ENCODE results near the gene BRIP1.
"Not testable (repeated sequence)": the region's sequence is repeated elsewhere in the genome, so short reads cannot be mapped to it uniquely, and the experiment has no call there.

The BRIP1 gene

GRCh38 chr17:61833536-61834193, 29.7 kb downstream of the BRIP1 start:
- no peak overlapping the region for H3K4me3 ChIP-seq (ENCODE audit: insufficient read depth, low read depth, low read length)
- H3K36me3 ChIP-seq (ENCODE audit: control insufficient read depth, insufficient read depth, low read length): no peaks in the 10 kb centered on the region
- no peaks in the 10 kb centered on the region for H3K27me3 ChIP-seq (ENCODE audit: control insufficient read depth, insufficient read depth, low read length, poor library complexity, severe bottlenecking)
- 89 to 93% methylated on average over 5 to 6 of the region's 7 CpGs for WGBS, 2 experiments
- H3K4me1 ChIP-seq (ENCODE audit: control insufficient read depth, insufficient read depth, low read length): no peaks in the 10 kb centered on the region
- no peaks in the 10 kb centered on the region for H3K9me3 ChIP-seq (ENCODE audit: control insufficient read depth, low read length)
- H3K27ac ChIP-seq (ENCODE audit: insufficient read depth, low read depth, low read length, poor library complexity, severe bottlenecking): no peak overlapping the region

- no peaks in the 10 kb centered on the region for H3K4me1 ChIP-seq (ENCODE audit: control insufficient read depth, insufficient read depth, low read length)
- H3K9me3 ChIP-seq (ENCODE audit: control insufficient read depth, low read length): no peaks in the 10 kb centered on the region
- H3K27me3 ChIP-seq (ENCODE audit: control insufficient read depth, insufficient read depth, low read length, poor library complexity, severe bottlenecking): no peaks in the 10 kb centered on the region
- no peak overlapping the region for H3K27ac ChIP-seq (ENCODE audit: insufficient read depth, low read depth, low read length, poor library complexity, severe bottlenecking)
- no peak overlapping the region for H3K4me3 ChIP-seq (ENCODE audit: insufficient read depth, low read depth, low read length)
- H3K36me3 ChIP-seq (ENCODE audit: control insufficient read depth, insufficient read depth, low read length): peaks cover 2% of the 10 kb centered on the region
- 94 to 100% methylated on average over 2 to 3 of the region's 3 CpGs for WGBS, 2 experiments
These were observed 30.9 kb downstream of the BRIP1 start for GRCh38 chr17:61832463-61832862.

- 91 to 94% methylated on average over 1 of the region's 1 CpG for WGBS, 2 experiments
- H3K9me3 ChIP-seq (ENCODE audit: control insufficient read depth, low read length): no peaks in the 10 kb centered on the region
- H3K4me1 ChIP-seq (ENCODE audit: control insufficient read depth, insufficient read depth, low read length): no peaks in the 10 kb centered on the region
- H3K36me3 ChIP-seq (ENCODE audit: control insufficient read depth, insufficient read depth, low read length): peaks cover 2% of the 10 kb centered on the region
- H3K27me3 ChIP-seq (ENCODE audit: control insufficient read depth, insufficient read depth, low read length, poor library complexity, severe bottlenecking): no peaks in the 10 kb centered on the region
- H3K4me3 ChIP-seq (ENCODE audit: insufficient read depth, low read depth, low read length): no peak overlapping the region
- no peak overlapping the region for H3K27ac ChIP-seq (ENCODE audit: insufficient read depth, low read depth, low read length, poor library complexity, severe bottlenecking)
These were observed 32.2 kb downstream of the BRIP1 start for GRCh38 chr17:61831099-61831498.

- WGBS, 2 experiments: 96 to 100% methylated on average over 1 of the region's 1 CpG
- H3K4me3 ChIP-seq (ENCODE audit: insufficient read depth, low read depth, low read length): no peak overlapping the region
- no peaks in the 10 kb centered on the region for H3K27me3 ChIP-seq (ENCODE audit: control insufficient read depth, insufficient read depth, low read length, poor library complexity, severe bottlenecking)
- H3K4me1 ChIP-seq (ENCODE audit: control insufficient read depth, insufficient read depth, low read length): no peaks in the 10 kb centered on the region
- no peak overlapping the region for H3K27ac ChIP-seq (ENCODE audit: insufficient read depth, low read depth, low read length, poor library complexity, severe bottlenecking)
- no peaks in the 10 kb centered on the region for H3K9me3 ChIP-seq (ENCODE audit: control insufficient read depth, low read length)
- peaks cover 2% of the 10 kb centered on the region for H3K36me3 ChIP-seq (ENCODE audit: control insufficient read depth, insufficient read depth, low read length)
These were observed 34.6 kb downstream of the BRIP1 start for GRCh38 chr17:61828694-61829093.

- no peaks in the 10 kb centered on the region for H3K9me3 ChIP-seq (ENCODE audit: control insufficient read depth, low read length)
- no peaks in the 10 kb centered on the region for H3K27me3 ChIP-seq (ENCODE audit: control insufficient read depth, insufficient read depth, low read length, poor library complexity, severe bottlenecking)
- H3K4me1 ChIP-seq (ENCODE audit: control insufficient read depth, insufficient read depth, low read length): no peaks in the 10 kb centered on the region
- 91 to 96% methylated on average over 8 of the region's 8 CpGs for WGBS, 2 experiments
- no peak overlapping the region for H3K27ac ChIP-seq (ENCODE audit: insufficient read depth, low read depth, low read length, poor library complexity, severe bottlenecking)
- H3K4me3 ChIP-seq (ENCODE audit: insufficient read depth, low read depth, low read length): no peak overlapping the region
- peaks cover 2% of the 10 kb centered on the region for H3K36me3 ChIP-seq (ENCODE audit: control insufficient read depth, insufficient read depth, low read length)
These were observed 35.5 kb downstream of the BRIP1 start for GRCh38 chr17:61827649-61828395.

GRCh38 chr17:61826866-61827265, 36.5 kb downstream of the BRIP1 start:
- H3K4me3 ChIP-seq (ENCODE audit: insufficient read depth, low read depth, low read length); H3K4me1 ChIP-seq (ENCODE audit: control insufficient read depth, insufficient read depth, low read length); H3K27me3 ChIP-seq (ENCODE audit: control insufficient read depth, insufficient read depth, low read length, poor library complexity, severe bottlenecking); H3K9me3 ChIP-seq (ENCODE audit: control insufficient read depth, low read length); H3K36me3 ChIP-seq (ENCODE audit: control insufficient read depth, insufficient read depth, low read length); H3K27ac ChIP-seq (ENCODE audit: insufficient read depth, low read depth, low read length, poor library complexity, severe bottlenecking): not testable (repeated sequence)
- 100% methylated on average over 1 of the region's 1 CpG; no CpG with 5 or more reads in 1 of the 2 experiments for WGBS, 2 experiments

GRCh38 chr17:61826198-61826597, 37.1 kb downstream of the BRIP1 start:
- WGBS, 2 experiments: 94 to 98% methylated on average over 1 to 2 of the region's 2 CpGs
- not testable (repeated sequence) for H3K4me3 ChIP-seq (ENCODE audit: insufficient read depth, low read depth, low read length); H3K4me1 ChIP-seq (ENCODE audit: control insufficient read depth, insufficient read depth, low read length); H3K27me3 ChIP-seq (ENCODE audit: control insufficient read depth, insufficient read depth, low read length, poor library complexity, severe bottlenecking); H3K36me3 ChIP-seq (ENCODE audit: control insufficient read depth, insufficient read depth, low read length); H3K9me3 ChIP-seq (ENCODE audit: control insufficient read depth, low read length); H3K27ac ChIP-seq (ENCODE audit: insufficient read depth, low read depth, low read length, poor library complexity, severe bottlenecking)

- H3K27ac ChIP-seq (ENCODE audit: insufficient read depth, low read depth, low read length, poor library complexity, severe bottlenecking): no peak overlapping the region
- no peaks in the 10 kb centered on the region for H3K27me3 ChIP-seq (ENCODE audit: control insufficient read depth, insufficient read depth, low read length, poor library complexity, severe bottlenecking)
- H3K9me3 ChIP-seq (ENCODE audit: control insufficient read depth, low read length): no peaks in the 10 kb centered on the region
- WGBS, 2 experiments: 88 to 98% methylated on average over 2 of the region's 2 CpGs
- no peaks in the 10 kb centered on the region for H3K4me1 ChIP-seq (ENCODE audit: control insufficient read depth, insufficient read depth, low read length)
- H3K4me3 ChIP-seq (ENCODE audit: insufficient read depth, low read depth, low read length): no peak overlapping the region
- H3K36me3 ChIP-seq (ENCODE audit: control insufficient read depth, insufficient read depth, low read length): peaks cover 9% of the 10 kb centered on the region
These were observed 37.7 kb downstream of the BRIP1 start for GRCh38 chr17:61825448-61826137.

GRCh38 chr17:61822326-61823285, 40.7 kb downstream of the BRIP1 start:
- no peak overlapping the region for H3K4me3 ChIP-seq (ENCODE audit: insufficient read depth, low read depth, low read length)
- no peaks in the 10 kb centered on the region for H3K9me3 ChIP-seq (ENCODE audit: control insufficient read depth, low read length)
- H3K27ac ChIP-seq (ENCODE audit: insufficient read depth, low read depth, low read length, poor library complexity, severe bottlenecking): no peak overlapping the region
- H3K27me3 ChIP-seq (ENCODE audit: control insufficient read depth, insufficient read depth, low read length, poor library complexity, severe bottlenecking): no peaks in the 10 kb centered on the region
- WGBS, 2 experiments: 98 to 99% methylated on average over 6 of the region's 6 CpGs
- H3K4me1 ChIP-seq (ENCODE audit: control insufficient read depth, insufficient read depth, low read length): no peaks in the 10 kb centered on the region
- H3K36me3 ChIP-seq (ENCODE audit: control insufficient read depth, insufficient read depth, low read length): peaks cover 7% of the 10 kb centered on the region

Measured in ectodermal cell (in vitro differentiated cells).